HG02870 (cell line): ENCODE data around the gene PARP2.
A peak's percentile ranks its signal among the peaks of the same experiment; 100 is the strongest.
"Not testable (repeated sequence)": the region's sequence is repeated elsewhere in the genome, so short reads cannot be mapped to it uniquely, and the experiment has no call there.

Source experiments
- ATAC-seq: cut with Tn5 transposase; IDR thresholded peaks from one replicate; pipeline ENCODE4 v1.9.1; 2021; ENCODE audit warnings: mild to moderate bottlenecking, moderate library complexity; ENCODE audit not compliant: unreplicated experiment

Gene PARP2

GRCh38 chr14:20343092-20343861, at the start of gene PARP2:
PARP2 (plus strand) TSS chr14:20343635; CDS start chr14:20343642, 7 bp downstream.
- ATAC-seq = peak; percentile 88

DNA sequence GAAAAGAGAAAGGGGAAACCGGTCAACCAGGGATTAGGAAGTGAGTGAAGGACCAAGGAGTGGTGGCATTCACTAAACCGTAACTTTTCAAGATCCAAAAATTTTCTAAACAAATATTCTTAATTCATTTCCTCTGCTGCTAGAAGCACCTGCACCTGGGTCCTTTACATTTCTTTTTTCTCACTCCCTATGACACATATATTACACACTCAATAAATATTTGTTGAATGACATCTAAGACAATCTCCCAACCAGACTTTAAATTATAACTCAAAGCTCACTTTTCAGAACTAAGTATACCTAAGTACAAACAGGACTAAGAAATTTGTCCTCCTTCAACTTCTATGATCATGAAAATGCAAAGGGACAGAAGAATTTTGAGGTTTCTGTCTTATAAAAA, 48.8 kb upstream of the PARP2 start:
- no peak for ATAC-seq

DNA sequence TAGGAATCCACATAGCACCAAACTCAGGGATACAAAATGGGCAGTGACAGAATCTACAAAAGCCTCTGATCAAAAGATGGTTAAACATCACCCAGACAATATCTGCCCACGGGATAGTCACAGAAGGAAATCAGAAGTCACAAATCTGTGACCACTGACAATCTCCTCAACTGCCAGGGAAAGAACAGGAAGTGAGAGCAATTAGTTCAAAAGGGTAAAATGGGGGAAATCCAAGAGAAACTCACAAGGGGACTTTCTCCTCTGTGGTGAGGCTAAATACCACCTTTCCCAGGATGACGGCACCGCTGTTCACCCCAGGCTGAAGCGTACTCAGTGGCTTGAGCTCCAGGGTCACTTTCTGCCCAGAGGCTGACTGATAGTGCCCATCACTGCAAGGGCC, 48.4 kb upstream of the PARP2 start:
- peak; percentile 95 for ATAC-seq

GRCh38 chr14:20302042-20302755, 41.2 kb upstream of the PARP2 start:
- no peak for ATAC-seq

DNA sequence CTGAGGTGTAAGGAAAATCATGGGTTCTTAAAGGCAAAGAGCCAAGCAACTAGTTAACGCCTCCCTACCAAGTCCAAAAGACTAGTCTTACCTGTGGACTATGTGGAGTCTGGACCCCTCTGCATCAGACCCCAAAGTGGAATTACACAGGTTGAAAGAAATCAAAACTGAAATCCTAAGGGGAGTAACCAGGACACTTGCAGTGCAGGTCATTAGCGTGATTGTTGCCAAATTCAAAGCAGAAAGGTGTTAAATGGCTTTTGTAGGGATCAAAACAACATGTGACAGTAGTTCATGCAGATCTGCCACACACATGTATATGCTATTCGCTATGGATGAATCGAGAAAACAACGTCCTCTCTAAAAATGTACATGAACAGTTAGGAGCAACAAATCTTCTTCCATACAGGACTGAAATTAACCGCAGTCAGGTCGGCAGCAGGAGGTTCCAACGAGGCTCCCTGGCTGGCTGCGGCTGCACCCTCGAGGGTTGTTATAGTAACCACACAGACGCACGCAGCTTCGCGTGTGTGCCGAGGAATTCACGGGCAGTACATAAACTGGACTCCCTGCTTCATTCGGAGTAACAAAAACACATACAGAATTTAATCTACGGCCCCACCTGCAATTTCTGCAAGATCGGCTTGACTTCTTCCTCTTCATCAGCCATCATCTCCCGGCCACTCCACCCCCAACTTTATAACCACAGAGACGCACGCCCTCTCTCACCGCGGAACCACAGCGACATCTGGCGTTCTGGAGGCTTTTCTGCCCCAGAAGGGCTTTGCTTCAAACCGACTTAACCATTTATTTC, 38.0 kb upstream of the PARP2 start, which contains the start of gene TTC5:
TTC5 (minus strand) TSS at position 687 of the 814 bp plus-strand sequence; CDS start at position 673, 14 bp downstream.
- ATAC-seq = peak; percentile 94

- no peak for ATAC-seq
Measured at GRCh38 chr14:20306079-20306423, 37.4 kb upstream of the PARP2 start.

DNA sequence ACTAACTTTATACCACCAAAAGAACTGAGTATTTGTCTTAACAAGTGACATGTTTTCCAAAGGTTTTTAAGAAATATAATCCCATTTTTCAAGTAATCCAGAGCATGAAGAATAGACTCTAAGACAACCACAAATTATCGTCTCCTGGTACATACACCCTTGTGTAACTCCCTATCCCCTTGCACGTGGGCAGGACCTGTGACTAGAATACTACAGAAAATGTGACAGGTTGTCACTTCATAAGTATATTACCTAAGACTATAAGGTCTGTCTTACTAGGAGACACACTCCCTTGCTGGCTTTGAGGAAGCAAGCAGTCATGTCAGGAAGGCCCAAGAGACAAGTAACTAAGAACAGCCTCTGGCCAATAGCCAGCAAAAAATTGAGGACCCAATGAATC, 29.4 kb upstream of the PARP2 start:
- no peak for ATAC-seq

- no peak for ATAC-seq
Measured at GRCh38 chr14:20317720-20318119, 25.7 kb upstream of the PARP2 start.

DNA sequence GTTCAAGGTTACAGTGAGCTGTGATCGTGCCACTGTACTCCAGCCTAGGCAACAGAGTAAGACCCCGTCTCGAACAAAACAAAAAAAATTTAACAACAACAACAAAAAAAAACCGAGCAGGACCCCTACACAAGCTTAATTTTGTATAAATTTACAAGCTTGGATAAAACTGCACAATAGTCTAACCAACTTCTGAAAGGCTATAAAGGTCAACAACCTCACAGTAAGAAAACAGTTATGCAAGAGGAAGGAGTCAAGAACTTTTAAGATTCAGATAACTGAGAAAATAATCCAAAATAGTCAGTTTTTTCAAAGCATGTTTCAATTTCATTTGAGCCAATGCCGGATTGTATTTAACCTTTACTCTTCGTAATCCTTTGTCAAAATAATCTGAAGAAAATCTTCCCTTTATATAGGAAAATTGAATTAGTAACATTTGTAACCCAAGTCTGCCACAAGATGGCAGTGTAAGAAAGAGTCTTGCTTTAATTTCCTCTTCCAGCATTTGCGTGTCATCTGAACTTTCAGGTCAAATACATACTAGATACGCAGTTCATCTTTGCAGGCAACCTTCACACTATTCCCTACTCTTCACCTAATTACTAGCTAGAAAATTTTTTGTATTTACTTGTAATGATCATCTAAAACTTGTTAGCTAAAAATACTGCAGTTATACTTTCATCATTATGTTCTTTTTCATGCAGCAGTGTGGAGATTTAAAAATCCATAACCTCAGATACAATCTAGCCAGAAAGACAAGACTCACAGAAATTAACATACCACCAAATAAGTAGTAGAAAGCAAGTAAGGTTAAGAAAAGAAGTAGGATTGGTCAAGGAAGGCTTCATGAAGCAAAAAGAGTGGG, 16.2 kb upstream of the PARP2 start:
- ATAC-seq = no peak

DNA sequence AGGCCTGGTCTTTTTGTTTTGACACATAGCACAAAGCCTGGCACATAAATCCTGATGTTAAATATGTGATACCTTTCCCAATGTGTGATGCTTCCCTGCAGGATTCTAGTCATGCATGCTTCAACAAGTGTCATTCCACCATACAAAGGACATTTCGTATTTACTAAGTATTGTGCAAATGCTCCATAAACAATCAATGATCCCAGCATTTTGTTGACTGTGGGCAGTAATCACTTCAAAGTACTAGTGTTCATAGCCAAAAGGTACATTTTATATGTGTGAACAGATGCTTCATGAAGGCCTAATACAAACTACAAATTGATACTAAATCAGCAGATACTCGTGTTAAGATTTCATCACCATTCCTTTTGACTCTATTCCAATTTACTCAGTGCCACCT, 14.7 kb upstream of the PARP2 start:
- no peak for ATAC-seq

DNA sequence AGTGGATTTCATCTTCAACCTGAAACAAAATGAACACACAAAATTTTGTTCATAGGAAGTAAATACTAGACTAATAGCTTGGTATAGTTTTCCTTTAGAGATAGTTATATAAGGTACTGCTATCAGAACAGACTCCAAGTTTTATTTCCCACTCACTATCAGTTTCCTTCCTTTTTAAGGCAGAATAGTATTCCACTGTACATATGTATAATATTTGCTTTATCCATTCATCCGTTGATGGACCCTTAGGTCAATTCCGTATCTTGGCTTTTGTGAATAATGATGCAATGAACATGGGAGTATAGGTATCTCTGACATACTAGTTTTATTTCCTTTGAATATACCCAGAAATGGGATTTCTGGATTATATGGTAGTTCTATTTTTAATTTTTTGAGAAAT, 14.1 kb upstream of the PARP2 start:
- no peak for ATAC-seq

DNA sequence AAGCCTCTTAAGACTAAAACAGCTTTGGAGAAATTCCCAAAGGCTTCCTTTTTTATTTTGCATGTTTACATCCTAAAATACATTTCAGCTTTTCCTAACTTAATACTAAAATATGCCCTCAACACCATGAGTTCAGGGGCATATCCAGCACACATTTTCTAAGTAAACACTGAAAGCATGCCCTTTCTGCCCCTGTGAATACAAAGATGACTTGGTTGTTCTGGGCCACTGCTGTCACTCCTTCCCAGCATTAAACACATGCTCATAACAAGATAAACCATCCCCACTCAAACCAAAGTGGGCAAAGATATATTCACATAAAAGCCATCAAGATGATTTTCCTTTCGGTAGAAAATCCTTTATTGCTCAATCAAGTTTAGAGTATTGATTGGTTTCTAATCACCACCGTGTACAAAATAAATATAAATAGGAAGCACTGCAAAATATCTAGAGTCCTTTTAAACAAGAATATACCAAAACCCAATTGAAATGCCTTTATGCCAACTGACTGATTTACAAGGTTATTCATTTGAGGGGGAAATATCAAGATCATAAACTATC, 12.3 kb upstream of the PARP2 start:
- ATAC-seq = no peak

- no peak for ATAC-seq
Measured at GRCh38 chr14:20332431-20332787, 11.0 kb upstream of the PARP2 start.

GRCh38 chr14:20332788-20333493, 10.5 kb upstream of the PARP2 start, which contains the start of gene CCNB1IP1:
CCNB1IP1 (minus strand) TSS chr14:20333279; CDS start chr14:20316523, 16,756 bp downstream.
- ATAC-seq = peak; percentile 98

GRCh38 chr14:20333494-20333841, 10.0 kb upstream of the PARP2 start:
- ATAC-seq = no peak

GRCh38 chr14:20334017-20334416, 9.4 kb upstream of the PARP2 start:
- no peak for ATAC-seq

GRCh38 chr14:20341032-20341431, 2.4 kb upstream of the PARP2 start:
- ATAC-seq = not testable (repeated sequence)

DNA sequence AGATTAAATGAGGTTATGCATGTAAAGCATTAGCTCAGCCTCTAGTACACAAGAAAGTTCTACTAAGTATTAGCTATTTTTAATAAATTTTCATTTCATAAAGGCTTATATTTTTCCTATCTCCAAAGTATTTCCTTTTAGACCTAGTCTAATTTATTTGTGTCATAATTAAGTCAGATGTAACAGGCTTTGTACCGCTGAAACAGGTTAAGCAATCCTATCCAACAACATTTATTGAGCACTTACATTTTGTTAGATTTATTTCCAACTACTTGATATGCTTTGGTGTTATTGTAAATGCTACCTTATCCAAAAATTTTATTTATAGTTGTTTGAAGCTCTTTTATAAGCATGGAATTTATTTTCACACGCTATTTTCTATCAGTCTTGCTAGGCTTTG, 1.8 kb upstream of the PARP2 start:
- no peak for ATAC-seq

- ATAC-seq = no peak
Measured at GRCh38 chr14:20343862-20344220, 406 bp downstream of the PARP2 start.

DNA sequence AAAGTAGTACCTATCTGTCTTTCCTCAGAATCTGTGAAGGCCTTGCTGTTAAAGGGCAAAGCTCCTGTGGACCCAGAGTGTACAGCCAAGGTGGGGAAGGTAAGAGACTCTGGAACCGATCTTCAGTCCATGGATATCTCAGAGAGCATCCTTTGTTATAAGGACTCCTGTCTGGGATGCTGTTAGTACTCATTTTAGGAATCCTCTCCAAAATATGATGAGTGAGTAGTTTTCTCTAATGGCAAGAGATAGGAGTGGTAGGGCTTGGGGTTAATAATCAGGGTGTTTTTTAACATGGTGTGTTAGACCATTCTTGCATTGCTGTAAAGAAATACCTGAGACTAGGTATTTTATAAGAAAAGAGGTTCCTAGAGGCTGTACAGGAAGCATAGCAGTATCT, 1.9 kb downstream of the PARP2 start:
- no peak for ATAC-seq
